Activated CD4-positive, alpha-beta T cell treated with anti-CD3 and anti-CD28 coated beads, Interleukin-2, amount 50 U/mL, for 16 hours (primary cell): ENCODE results near the gene DNAH1.

Source experiments
- DNase-seq: peaks from one replicate; pipeline ENCODE4 v3.0.0-alpha.2; 2020

Gene DNAH1

GRCh38 chr3:52437326-52438103 lies 121.4 kb downstream of the DNAH1 start:
- no peak for DNase-seq

- no peak for DNase-seq
These were observed 121.9 kb downstream of the DNAH1 start for GRCh38 chr3:52438104-52438376.

GRCh38 chr3:52438579-52439425 lies 122.7 kb downstream of the DNAH1 start:
- no peak for DNase-seq

- no peak for DNase-seq
These were observed 123.5 kb downstream of the DNAH1 start for GRCh38 chr3:52439426-52440248.

DNA sequence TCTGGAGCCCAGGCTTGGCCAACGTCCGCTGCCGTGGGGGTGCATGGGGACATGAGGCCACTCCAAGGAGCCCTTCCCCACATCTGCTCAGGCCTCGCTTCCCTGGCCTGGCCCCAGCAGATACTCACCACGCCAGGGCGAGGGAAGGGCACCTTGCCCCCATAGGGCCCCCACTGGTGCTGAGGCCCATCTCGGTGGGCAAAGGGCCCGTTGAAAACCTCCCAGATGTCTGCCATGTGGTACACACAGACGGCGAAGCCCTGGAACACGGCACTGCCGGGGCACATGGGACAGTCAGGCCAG lies 124.1 kb downstream of the DNAH1 start:
- DNase-seq: no peak

DNA sequence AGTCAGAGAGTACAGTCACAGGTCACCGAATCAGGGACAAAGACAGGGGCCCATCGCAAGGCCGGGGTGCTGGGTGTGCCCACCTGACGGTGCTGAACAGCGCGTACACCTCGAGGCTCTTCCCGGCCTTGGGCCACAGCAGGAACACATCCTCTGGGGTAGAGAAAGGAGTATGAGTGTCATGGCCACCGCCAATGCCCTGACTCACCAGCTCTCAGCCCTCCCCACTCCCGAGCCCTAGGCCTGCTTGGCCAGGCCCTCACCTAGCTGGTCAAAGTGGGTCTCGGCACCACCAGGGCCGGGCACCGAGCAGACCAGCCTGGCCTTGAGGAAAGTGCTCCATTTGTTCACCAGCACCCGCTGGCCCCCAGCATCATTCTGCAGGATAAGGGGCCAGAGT lies 124.6 kb downstream of the DNAH1 start:
- DNase-seq: no peak

- no peak for DNase-seq
These were observed 125.1 kb downstream of the DNAH1 start for GRCh38 chr3:52441091-52441771.

DNA sequence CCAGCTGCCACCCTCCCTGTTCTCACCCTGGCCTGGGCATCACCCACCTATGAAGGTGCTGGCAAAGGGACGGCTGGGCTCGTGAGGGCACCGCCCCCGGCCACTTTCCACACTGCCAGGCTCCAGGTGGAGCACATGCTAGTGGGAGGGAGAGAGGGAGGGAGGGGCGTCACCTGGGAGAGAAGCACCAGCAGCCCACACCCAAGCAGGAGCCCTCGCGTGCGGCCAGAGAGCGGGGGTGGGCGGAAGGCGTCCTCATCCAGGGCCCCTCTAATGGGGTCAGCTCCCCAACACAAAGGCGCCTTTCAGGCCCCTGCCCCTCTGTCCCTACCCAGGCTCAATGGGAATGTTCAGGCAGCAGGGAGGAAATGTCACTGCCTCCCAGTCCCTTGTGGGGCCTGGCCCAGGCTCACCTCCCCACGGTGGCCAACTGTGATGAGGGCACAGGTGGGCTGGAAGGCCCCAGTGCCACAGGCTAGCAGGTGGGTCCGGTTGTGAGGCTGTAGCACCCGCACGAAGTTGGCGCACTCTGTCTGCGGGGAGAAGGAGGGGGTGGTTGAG lies 125.7 kb downstream of the DNAH1 start:
- no peak for DNase-seq

DNA sequence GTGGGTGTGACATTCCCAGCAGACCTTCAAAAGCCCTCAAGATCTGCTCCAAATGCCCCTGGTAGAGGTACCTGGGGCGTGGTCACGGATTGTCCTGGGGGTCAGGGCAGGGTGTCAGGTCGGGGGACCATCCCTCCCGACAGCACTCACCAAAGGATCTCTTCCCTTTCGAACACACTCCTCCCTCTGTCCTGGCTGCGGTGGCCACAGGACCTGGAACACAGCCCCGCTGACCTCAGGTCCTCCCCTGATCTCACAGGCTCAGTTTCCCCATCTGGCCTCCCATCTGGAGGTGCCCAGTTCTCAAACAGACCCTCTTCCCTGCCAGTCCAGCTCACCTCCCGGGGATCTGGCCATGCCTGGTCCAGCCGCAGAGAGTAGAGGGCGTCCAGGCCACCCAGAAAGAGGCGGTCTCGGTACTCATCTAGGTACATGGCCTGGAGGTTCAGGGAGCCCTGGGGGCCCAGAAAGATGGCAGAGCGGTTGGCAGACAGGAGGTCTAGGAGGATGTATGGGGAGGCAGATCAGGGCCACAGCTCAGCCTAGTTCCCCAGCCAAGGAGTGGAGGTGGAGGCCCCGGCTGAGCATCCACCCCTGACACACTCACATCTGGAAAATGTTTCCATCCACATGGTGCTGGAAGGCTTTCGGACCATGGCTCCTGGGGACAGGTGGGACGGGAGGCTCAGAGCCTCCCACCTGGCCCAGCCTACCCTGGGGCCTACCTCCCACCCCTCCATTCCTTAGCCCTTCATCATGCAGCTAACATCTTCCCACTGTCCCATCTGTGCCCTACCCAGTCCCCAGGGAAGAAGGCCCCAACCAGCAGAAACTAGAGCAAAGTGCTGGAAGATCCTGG lies 126.5 kb downstream of the DNAH1 start:
- DNase-seq: no peak

GRCh38 chr3:52443268-52443610 lies 127.1 kb downstream of the DNAH1 start:
- DNase-seq: no peak

DNA sequence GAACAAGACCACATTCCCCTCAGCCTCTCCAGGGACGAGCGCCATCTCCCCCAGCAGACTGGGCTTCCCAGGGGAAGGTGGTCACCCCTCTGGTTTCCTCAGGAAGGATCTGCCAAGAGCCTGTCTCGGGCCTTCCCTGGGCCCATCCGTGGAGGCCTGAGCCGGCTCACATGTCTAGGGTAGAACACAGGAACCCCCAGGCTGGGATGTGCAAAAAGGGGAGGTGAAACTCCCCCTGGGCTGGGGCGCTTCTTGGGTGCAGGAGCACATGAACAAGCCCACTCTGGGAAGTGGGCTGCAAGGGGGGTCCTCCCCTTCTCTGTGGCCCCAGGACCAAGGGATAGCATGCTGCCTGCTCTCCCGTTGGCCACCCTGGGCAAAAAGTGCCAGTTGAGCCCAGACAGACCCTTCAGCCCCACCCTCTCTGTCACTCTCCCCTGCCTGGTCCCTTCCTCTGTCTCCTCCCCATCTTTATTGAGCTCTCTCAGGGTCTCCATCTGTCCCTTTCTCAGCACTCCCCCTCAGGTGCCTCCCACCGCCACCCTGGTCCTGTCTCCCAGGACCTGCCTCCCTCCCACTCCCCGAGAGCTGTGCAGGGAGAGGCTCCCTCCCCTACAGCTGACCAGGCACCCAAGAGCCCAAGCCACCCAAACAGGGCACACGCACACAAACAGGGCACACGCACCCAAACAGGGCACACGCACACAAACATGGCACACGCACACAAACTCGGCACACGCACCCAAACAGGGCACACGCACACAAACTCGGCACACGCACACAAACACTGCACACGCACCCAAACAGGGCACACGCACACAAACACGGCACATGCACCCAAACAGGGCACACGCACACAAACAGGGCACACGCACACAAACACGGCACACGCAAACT lies 127.9 kb downstream of the DNAH1 start:
- DNase-seq: no peak

DNA sequence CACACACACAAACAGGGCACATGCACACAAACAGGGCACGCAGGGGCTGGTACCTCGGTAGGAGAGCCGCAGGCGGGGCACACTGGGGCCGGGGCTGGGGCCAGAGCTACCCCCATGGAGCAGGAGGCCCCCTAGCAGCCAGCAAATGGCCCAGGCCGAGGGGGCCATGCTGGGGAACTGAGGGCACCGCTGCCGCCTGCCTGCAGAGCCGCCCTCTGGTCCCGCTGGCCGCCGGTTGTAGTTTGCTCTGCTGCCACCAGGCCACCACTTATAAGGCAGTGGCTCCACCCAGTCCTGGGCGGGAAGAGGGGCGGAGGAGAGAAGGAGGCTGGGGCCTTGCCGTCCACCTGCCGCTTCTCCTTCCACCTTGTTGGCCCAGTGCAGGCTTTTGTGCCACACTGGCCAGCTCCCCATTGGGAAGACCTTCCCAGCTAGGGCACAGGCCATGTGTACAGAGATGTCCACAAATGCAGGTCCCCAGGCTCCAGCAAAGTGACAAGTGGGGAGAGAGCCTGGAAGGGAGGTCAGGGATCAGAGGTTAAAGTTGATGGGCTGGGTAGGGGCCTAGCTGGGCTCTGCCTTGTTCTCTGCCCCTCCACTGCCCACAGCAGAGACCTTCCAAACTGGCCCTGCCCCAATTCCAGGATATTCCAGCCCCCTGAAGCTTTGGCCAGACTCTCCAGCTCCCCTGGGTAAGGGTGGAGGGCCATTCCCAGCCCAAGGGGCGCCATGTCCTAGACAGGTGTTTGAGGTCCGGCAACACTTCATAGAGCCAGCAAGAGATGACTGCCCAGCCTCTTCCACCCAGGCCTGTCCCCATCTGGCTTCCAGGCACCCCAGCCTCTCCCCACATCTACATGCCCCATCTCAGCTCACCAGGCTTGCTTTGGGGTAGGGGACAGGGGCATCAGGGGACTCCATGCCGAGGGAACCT lies 129.0 kb downstream of the DNAH1 start, which contains the start of gene SEMA3G:
SEMA3G (minus strand) TSS at position 244 of the 934 bp plus-strand sequence; CDS start at position 168, 76 bp downstream.
- peak; percentile 80 for DNase-seq

DNA sequence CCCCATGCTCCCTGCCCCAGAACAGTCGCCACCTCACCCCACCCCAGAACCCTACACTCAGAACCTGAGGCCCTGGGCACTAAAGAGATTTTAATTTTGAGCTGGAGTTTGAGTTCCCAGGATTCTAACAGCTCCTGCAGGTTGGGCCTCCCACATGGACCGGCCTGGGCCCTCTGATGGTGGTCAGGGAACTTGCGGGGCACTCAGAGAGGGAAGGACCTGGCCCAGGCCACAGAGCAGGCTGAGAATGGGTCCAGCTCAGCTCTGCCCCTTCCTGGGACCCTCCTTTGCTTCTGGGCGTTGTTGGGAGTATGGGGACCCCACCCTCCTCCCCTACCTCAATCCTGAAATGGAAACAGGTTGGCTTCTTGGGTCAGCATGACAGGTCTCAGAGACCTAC lies 129.9 kb downstream of the DNAH1 start:
- DNase-seq: no peak

GRCh38 chr3:52446631-52447511 lies 130.8 kb downstream of the DNAH1 start:
- DNase-seq: peak; percentile 78

- no peak for DNase-seq
These were observed 131.6 kb downstream of the DNAH1 start for GRCh38 chr3:52447512-52448355.
